Peyer's patch (tissue), 4 donors: Measurements from ENCODE around the gene ZNF845. TPM values are rescaled to one million over a fixed set of nuclear protein-coding genes. Genes with fewer than 3 reads are reported as not detected.
A peak's percentile ranks its signal among the peaks of the same experiment; 100 is the strongest.

Experiments used
- DNase-seq, 3 donors: peaks; one replicate each; pipeline ENCODE4 v3.0.0-alpha.2; 2017 to 2019
- H3K27ac ChIP-seq, 4 donors: fragments of 200-600 bp; sonication (generic); one replicate each; pipeline ENCODE4 v1.5.1; 2016 to 2019
- H3K27me3 ChIP-seq, 2 donors: fragments of 200-600 bp; sonication (generic); one replicate each; pipeline ENCODE4 v1.5.1; 2019
- H3K36me3 ChIP-seq, 3 donors: fragments of 200-600 bp; sonication (generic); one replicate each; pipeline ENCODE4 v1.5.1; 2016 to 2019
- H3K4me1 ChIP-seq, 4 donors: fragments of 200-600 bp; sonication (generic); one replicate each; pipeline ENCODE4 v1.5.1; 2016 to 2019
- H3K4me3 ChIP-seq, 4 donors: fragments of 200-600 bp; sonication (generic); 1 replicate in 3 of 4; 2 replicates in 1 of 4; pipeline ENCODE4 v1.5.1; 2016 to 2019; ENCODE audit warnings: mild to moderate bottlenecking in 1 of 4
- H3K9me3 ChIP-seq, 4 donors: fragments of 200-600 bp; sonication (generic); one replicate each; pipeline ENCODE4 v1.5.1; 2016 to 2019; ENCODE audit warnings: mild to moderate bottlenecking in 1 of 4
- CTCF ChIP-seq, 6 experiments: fragments of 450-650 bp in 4 of 6; fragments of 200-600 bp in 2 of 6; sonication (generic) in 1 of 6; IDR thresholded peaks; one replicate each; pipeline ENCODE4 v1.5.1; 2017 to 2019; ENCODE audit warnings: antibody characterized with exemption in 6 of 6, mild to moderate bottlenecking in 3 of 6, moderate library complexity in 1 of 6
- POLR2A ChIP-seq, 2 donors: fragments of 450-650 bp; IDR thresholded peaks; one replicate each; pipeline ENCODE4 v1.5.1; 2017; ENCODE audit warnings: antibody characterized with exemption in 2 of 2, mild to moderate bottlenecking in 2 of 2, moderate library complexity in 2 of 2
- total RNA-seq, 4 donors: library from RNA; depleted of rRNA; stranded (reverse); fragments of >200 nt; gene quantifications; one replicate each; pipeline ENCODE4 v1.1.0, GENCODE V29; 2016

Gene ZNF845
- total RNA-seq, 4 donors from 2014 or later = 6.6 to 7.4 (median 6.9) TPM

- Histone ChIP-seq H3K9me3 (peaks cover 0 to 5% (median 0%) of the 10 kb centered on the region in 4 donors), H3K27me3 (peaks cover 0 to 3% of the 10 kb centered on the region in 2 donors), H3K36me3 (no peaks in the 10 kb centered on the region), H3K27ac (no peak overlapping the region), H3K4me3 (no peak overlapping the region), H3K4me1 (peaks cover 0 to 3% (median 0%) of the 10 kb centered on the region in 4 donors)
- DNase-seq = no peak
- TF ChIP-seq CTCF (IDR thresholded peaks at IDR 0.05) = peak in 1 of 6 experiments; percentile 20
- no peak for TF ChIP-seq POLR2A (IDR thresholded peaks at IDR 0.05)
These were observed 25.2 kb upstream of the ZNF845 start for GRCh38 chr19:53308339-53308811.

- no peak for DNase-seq
- TF ChIP-seq CTCF (IDR thresholded peaks at IDR 0.05) (no peak), POLR2A (IDR thresholded peaks at IDR 0.05) (no peak)
- Histone ChIP-seq H3K36me3 (no peaks in the 10 kb centered on the region), H3K27ac (no peak overlapping the region), H3K27me3 (peaks cover 0 to 1% of the 10 kb centered on the region in 2 donors), H3K4me3 (no peak overlapping the region), H3K9me3 (peaks cover 0 to 5% (median 0%) of the 10 kb centered on the region in 4 donors), H3K4me1 (peaks cover 0 to 3% (median 0%) of the 10 kb centered on the region in 4 donors)
These were observed 22.5 kb upstream of the ZNF845 start for GRCh38 chr19:53311044-53311443.

- Histone ChIP-seq H3K9me3 (peaks cover 0 to 5% (median 0%) of the 10 kb centered on the region in 4 donors), H3K4me1 (peaks cover 0 to 3% (median 0%) of the 10 kb centered on the region in 4 donors), H3K4me3 (no peak overlapping the region), H3K27me3 (no peaks in the 10 kb centered on the region), H3K36me3 (no peaks in the 10 kb centered on the region), H3K27ac (no peak overlapping the region)
- TF ChIP-seq CTCF (IDR thresholded peaks at IDR 0.05) (no peak), POLR2A (IDR thresholded peaks at IDR 0.05) (no peak)
- no peak for DNase-seq
These were observed 21.7 kb upstream of the ZNF845 start for GRCh38 chr19:53311897-53312296.

- no peak overlapping the region for H3K4me3 ChIP-seq
- TF ChIP-seq POLR2A (IDR thresholded peaks at IDR 0.05) (no peak), CTCF (IDR thresholded peaks at IDR 0.05) (no peak)
- H3K9me3 ChIP-seq = peaks cover 0 to 6% (median 1%) of the 10 kb centered on the region in 4 donors
- DNase-seq = no peak
- H3K27me3 ChIP-seq = no peaks in the 10 kb centered on the region
- no peaks in the 10 kb centered on the region for H3K36me3 ChIP-seq
- no peak overlapping the region for H3K27ac ChIP-seq
- no peaks in the 10 kb centered on the region for H3K4me1 ChIP-seq
These were observed 4.6 kb upstream of the ZNF845 start for GRCh38 chr19:53328967-53329366.

- H3K27me3 ChIP-seq = no peaks in the 10 kb centered on the region
- H3K4me3 ChIP-seq = peak overlapping the region in 2 of 4 donors; percentile 58 to 70
- no peak for TF ChIP-seq POLR2A (IDR thresholded peaks at IDR 0.05)
- TF ChIP-seq CTCF (IDR thresholded peaks at IDR 0.05) = no peak
- no peaks in the 10 kb centered on the region for H3K4me1 ChIP-seq
- peaks cover 0 to 6% (median 0%) of the 10 kb centered on the region in 4 donors for H3K9me3 ChIP-seq
- no peaks in the 10 kb centered on the region for H3K36me3 ChIP-seq
- H3K27ac ChIP-seq = no peak overlapping the region
- DNase-seq = no peak
These were observed 1.1 kb upstream of the ZNF845 start for GRCh38 chr19:53332484-53332883.
